Liver (tissue), 9 donors: Measurements from ENCODE around the gene LYPD8. TPM values are rescaled to one million over a fixed set of nuclear protein-coding genes. Genes with fewer than 3 reads are reported as not detected.

Experiments used
- DNase-seq: peaks from one replicate; pipeline ENCODE4 v3.0.0-alpha.2; 2017; ENCODE audit warnings: low spot score
- H3K27ac ChIP-seq, 2 donors: one replicate each; pipeline ENCODE4 v1.7.0; 2013; ENCODE audit warnings: inconsistent platforms in 2 of 2, low read length in 2 of 2, control low read depth in 1 of 2, low read depth in 1 of 2, mild to moderate bottlenecking in 1 of 2
- H3K27me3 ChIP-seq, 4 donors: one replicate each; pipeline versions ENCODE4 v1.6.1 to v1.7.0; 2013; ENCODE audit warnings: low read length in 3 of 4, inconsistent platforms in 1 of 4, mild to moderate bottlenecking in 1 of 4, moderate library complexity in 1 of 4; ENCODE audit not compliant: control insufficient read depth in 4 of 4, insufficient read depth in 4 of 4
- H3K36me3 ChIP-seq, 4 donors: one replicate each; pipeline versions ENCODE4 v1.6.1 to v1.7.0; 2013; ENCODE audit warnings: low read length in 3 of 4, mild to moderate bottlenecking in 3 of 4, low read depth in 1 of 4, moderate library complexity in 1 of 4; ENCODE audit not compliant: control insufficient read depth in 4 of 4, insufficient read depth in 3 of 4
- H3K4me1 ChIP-seq, 4 donors: one replicate each; pipeline versions ENCODE4 v1.6.1 to v1.7.0; 2013; ENCODE audit warnings: low read length in 3 of 4, mild to moderate bottlenecking in 3 of 4, moderate library complexity in 1 of 4; ENCODE audit not compliant: control insufficient read depth in 4 of 4, insufficient read depth in 4 of 4
- H3K4me3 ChIP-seq, 3 donors: one replicate each; pipeline versions ENCODE4 v1.6.1 to v1.7.0; 2013; ENCODE audit warnings: low read length in 3 of 3, control low read depth in 1 of 3, low read depth in 1 of 3, mild to moderate bottlenecking in 1 of 3
- H3K9ac ChIP-seq, 2 donors: one replicate each; pipeline ENCODE4 v1.7.0; 2013; ENCODE audit warnings: low read length in 2 of 2, mild to moderate bottlenecking in 2 of 2, moderate library complexity in 2 of 2, control low read depth in 1 of 2, low read depth in 1 of 2
- H3K9me3 ChIP-seq, 4 donors: one replicate each; pipeline versions ENCODE4 v1.6.1 to v1.7.0; 2013; ENCODE audit warnings: low read length in 3 of 4; ENCODE audit not compliant: control insufficient read depth in 4 of 4
- ATF3 ChIP-seq: IDR thresholded peaks from 2 replicates; pipeline ENCODE4 v1.6.1; 2016; ENCODE audit warnings: antibody characterized with exemption
- CTCF ChIP-seq: fragments of 150-350 bp; IDR thresholded peaks from 2 replicates; pipeline ENCODE4 v1.5.1; 2017; ENCODE audit warnings: improper control_type of control experiment, low read depth, low read length; ENCODE audit not compliant: missing input control
- EGR1 ChIP-seq, 2 donors: IDR thresholded peaks; 2 replicates each; pipeline ENCODE4 v1.6.1; 2016 to 2018; ENCODE audit warnings: antibody characterized with exemption in 2 of 2, low read depth in 2 of 2
- FOXA1 ChIP-seq: IDR thresholded peaks from 2 replicates; pipeline ENCODE4 v1.6.1; 2016; ENCODE audit warnings: antibody characterized with exemption
- FOXA2 ChIP-seq: IDR thresholded peaks from 2 replicates; pipeline ENCODE4 v1.6.1; 2016; ENCODE audit warnings: antibody characterized with exemption
- GABPA ChIP-seq, 2 donors: IDR thresholded peaks in 1 of 2; conservative IDR thresholded peaks in 1 of 2; 2 replicates each; pipeline ENCODE4 v1.6.1; 2016; ENCODE audit warnings: antibody characterized with exemption in 2 of 2, mild to moderate bottlenecking in 1 of 2, moderate library complexity in 1 of 2
- HNF4G ChIP-seq: IDR thresholded peaks from 2 replicates; pipeline ENCODE4 v1.6.1; 2016; ENCODE audit warnings: antibody characterized with exemption
- JUND ChIP-seq, 2 donors: IDR thresholded peaks; 2 replicates each; pipeline ENCODE4 v1.6.1; 2016; ENCODE audit warnings: antibody characterized with exemption in 2 of 2
- MAX ChIP-seq: IDR thresholded peaks from 2 replicates; pipeline ENCODE4 v1.6.1; 2016; ENCODE audit warnings: antibody characterized with exemption
- NR2F2 ChIP-seq: IDR thresholded peaks from 2 replicates; pipeline ENCODE4 v1.6.1; 2016; ENCODE audit warnings: antibody characterized with exemption
- REST ChIP-seq: IDR thresholded peaks from 2 replicates; pipeline ENCODE4 v1.6.1; 2016; ENCODE audit warnings: antibody characterized with exemption, mild to moderate bottlenecking
- RXRA ChIP-seq, 2 donors: IDR thresholded peaks; 2 replicates each; pipeline ENCODE4 v1.6.1; 2017 to 2018; ENCODE audit warnings: antibody characterized with exemption in 2 of 2, mild to moderate bottlenecking in 1 of 2
- ZBTB33 ChIP-seq: IDR thresholded peaks from 2 replicates; pipeline ENCODE4 v1.6.1; 2016; ENCODE audit warnings: antibody characterized with exemption
- WGBS: extraction: QIAGEN DNeasy Blood & Tissue Kit; methylation state at CpG from one replicate; pipeline ENCODE4 v1.1.7; 2013; 5-methylcytosine and 5-hydroxymethylcytosine counted together
- polyA plus RNA-seq, 2 donors: library from polyadenylated mRNA; stranded (reverse) in 1 of 2; unstranded in 1 of 2; fragments of 200-250 nt in 1 of 2; fragments of >200 nt in 1 of 2; fragmentation: Nextera tagmentation in 1 of 2; extraction: Ambion mirVana in 1 of 2; gene quantifications; one replicate each; pipeline versions ENCODE4 v1.2.1 to v1.2.3, GENCODE V29; 2013 to 2015
- total RNA-seq, 2 donors: library from RNA; depleted of rRNA; stranded (reverse); fragments of >200 nt; gene quantifications; one replicate each; pipeline ENCODE4 v1.2.3, GENCODE V29; 2014
- donor health status: healthy.
- donor health status: healthy.
- donor health status: healthy.
- donor health status: healthy.
- donor health status: healthy.

Gene LYPD8
- total and polyA plus RNA-seq, 4 donors, result not detected

- TF ChIP-seq ZBTB33 (no peak), GABPA (IDR thresholded peaks at IDR 0.05 in 1 of 2, conservative IDR thresholded peaks at IDR 0.05 in 1 of 2) (no peak)
These were observed 3.9 kb downstream of the LYPD8 start (continued) for GRCh38 chr1:248751635-248752034.

- Histone ChIP-seq H3K4me3 (no peak overlapping the region), H3K9ac (no peak overlapping the region), H3K4me1 (no peaks in the 10 kb centered on the region), H3K27ac (no peak overlapping the region), H3K36me3 (no peaks in the 10 kb centered on the region), H3K27me3 (no peaks in the 10 kb centered on the region), H3K9me3 (no peaks in the 10 kb centered on the region)
- DNase-seq, result no peak
- whole genome bisulfite sequencing, result 66% methylated on average over 5 of the region's 5 CpGs
- no peak for TF ChIP-seq FOXA2
- TF ChIP-seq REST, result no peak
- no peak for TF ChIP-seq JUND (IDR thresholded peaks at IDR 0.05)
- TF ChIP-seq GABPA (IDR thresholded peaks at IDR 0.05 in 1 of 2, conservative IDR thresholded peaks at IDR 0.05 in 1 of 2), result no peak
- TF ChIP-seq CTCF, result no peak
- no peak for TF ChIP-seq ZBTB33
- no peak for TF ChIP-seq ATF3
- no peak for TF ChIP-seq NR2F2
These were observed 4.4 kb downstream of the LYPD8 start for GRCh38 chr1:248751142-248751541.

- Histone ChIP-seq H3K4me1 (no peaks in the 10 kb centered on the region), H3K27me3 (no peaks in the 10 kb centered on the region), H3K9me3 (no peaks in the 10 kb centered on the region), H3K27ac (no peak overlapping the region), H3K36me3 (no peaks in the 10 kb centered on the region), H3K9ac (no peak overlapping the region), H3K4me3 (no peak overlapping the region)
- 82% methylated on average over 2 of the region's 2 CpGs for WGBS
- DNase-seq, result no peak
- TF ChIP-seq HNF4G, result no peak
- no peak for TF ChIP-seq EGR1 (IDR thresholded peaks at IDR 0.05; ENCODE audit: low read depth in 2 of 2)
- no peak for TF ChIP-seq FOXA1
- TF ChIP-seq ZBTB33, result no peak
- no peak for TF ChIP-seq ATF3
- no peak for TF ChIP-seq MAX
- TF ChIP-seq RXRA (IDR thresholded peaks at IDR 0.05), result no peak
- TF ChIP-seq REST, result no peak
These were observed 5.1 kb downstream of the LYPD8 start for GRCh38 chr1:248750496-248750895.
